GM12878 (cell line): ENCODE data around the gene BRD2. TPM values are rescaled to one million over a fixed set of nuclear protein-coding genes. Genes with fewer than 3 reads are reported as not detected.
A peak's percentile ranks its signal among the peaks of the same experiment; 100 is the strongest.
"Not testable (repeated sequence)": the region's sequence is repeated elsewhere in the genome, so short reads cannot be mapped to it uniquely, and the experiment has no call there.

Experiments
- ATAC-seq: fragments of 200-7000 bp; cut with Tn5 transposase; 3 replicates; pipeline ENCODE4 v1.9.1; 2020; ENCODE audit warnings: mild to moderate bottlenecking, moderate library complexity
- BruUV-seq: library from RNA; stranded (reverse); fragments of 400-500 nt; replicated peaks from 2 replicates; lab custom pipeline; 2021; lab: Mats Ljungman, UMichigan
- CTCF ChIA-PET: fragments of 300-600 bp; sonication (Branson Sonifier 250); formaldehyde crosslinking; extraction: SDS; loops from one replicate; lab custom pipeline; 2021; ENCODE audit warnings: inconsistent platforms; lab: Yijun Ruan, JAX
- POLR2A ChIA-PET: fragments of 350-600 bp; formaldehyde crosslinking; extraction: SDS; loops from one replicate; lab custom pipeline; 2021; ENCODE audit warnings: inconsistent platforms; lab: Charles Lee
- RAD21 ChIA-PET: fragments of 300-600 bp; sonication (Branson Sonifier 250); formaldehyde crosslinking; loops from one replicate; lab custom pipeline; 2023; ENCODE audit warnings: antibody characterized with exemption; ENCODE audit not compliant: unreplicated experiment; lab: Charles Lee
- SMC1A ChIA-PET: fragments of 300-600 bp; sonication (Branson Sonifier 250); formaldehyde crosslinking; loops from one replicate; lab custom pipeline; 2023; ENCODE audit not compliant: unreplicated experiment, uncharacterized antibody; lab: Charles Lee
- DNase-seq: peaks from one replicate; pipeline ENCODE4 v3.0.0-alpha.2; 2011; ENCODE audit warnings: low read depth, low spot score
- FAIRE-seq: peaks from 3 replicates; lab custom pipeline; 2011; peaks lifted over from hg19 to GRCh38; lab: Jason Lieb, UNC
- H2AFZ ChIP-seq: 2 replicates; pipeline ENCODE4 v1.6.0; 2011; ENCODE audit warnings: low read depth, low read length, control low read depth; ENCODE audit not compliant: control insufficient read depth
- H3K27ac ChIP-seq: 2 replicates; pipeline ENCODE4 v1.5.1; 2011; ENCODE audit warnings: control low read depth; ENCODE audit not compliant: control insufficient read depth, insufficient read depth
- H3K27me3 ChIP-seq, 2 experiments: replicated peaks in 1 of 2; 2 replicates each; pipeline versions ENCODE4 v1.6.0 to v1.6.1; 2011; ENCODE audit warnings: low read length in 1 of 2; ENCODE audit not compliant: control insufficient read depth in 2 of 2, insufficient read depth in 2 of 2
- H3K36me3 ChIP-seq, 2 experiments: 2 replicates each; pipeline ENCODE4 v1.5.1; 2011; ENCODE audit warnings: low read length in 1 of 2; ENCODE audit not compliant: control insufficient read depth in 2 of 2, insufficient read depth in 2 of 2
- H3K4me1 ChIP-seq: 2 replicates; pipeline ENCODE4 v1.6.1; 2011; ENCODE audit warnings: mild to moderate bottlenecking, low read length, moderate library complexity, mixed read lengths; ENCODE audit not compliant: control insufficient read depth, insufficient read depth
- H3K4me2 ChIP-seq: 2 replicates; pipeline ENCODE4 v1.6.0; 2011; ENCODE audit warnings: control low read depth; ENCODE audit not compliant: control insufficient read depth, insufficient read depth
- H3K4me3 ChIP-seq: fragments of 200-600 bp; sonication (generic); 2 replicates; pipeline ENCODE4 v1.5.1; 2016
- H3K79me2 ChIP-seq: 2 replicates; pipeline ENCODE4 v1.6.0; 2011; ENCODE audit warnings: low read length; ENCODE audit not compliant: control insufficient read depth, insufficient read depth
- H3K9ac ChIP-seq: 2 replicates; pipeline ENCODE4 v1.8.0; 2011; ENCODE audit warnings: low read length, control low read depth, mixed read lengths; ENCODE audit not compliant: control insufficient read depth, insufficient read depth
- H3K9me3 ChIP-seq: replicated peaks from 3 replicates; pipeline ENCODE4 v1.5.1; 2011; ENCODE audit warnings: mild to moderate bottlenecking, low read length; ENCODE audit not compliant: control insufficient read depth, insufficient read depth
- H4K20me1 ChIP-seq: 2 replicates; pipeline ENCODE4 v1.6.0; 2011; ENCODE audit not compliant: control insufficient read depth, insufficient read depth
- BHLHE40 ChIP-seq, 2 experiments: fragments of 450-650 bp in 1 of 2; IDR thresholded peaks; 2 replicates each; pipeline ENCODE4 v1.6.1; 2011 to 2017; ENCODE audit warnings: low read depth in 2 of 2, borderline replicate concordance in 1 of 2, improper control_type of control experiment in 1 of 2, low read length in 1 of 2, mild to moderate bottlenecking in 1 of 2
- RAD51 ChIP-seq: fragments of 450-650 bp; IDR thresholded peaks from 2 replicates; pipeline ENCODE4 v1.6.1; 2016; ENCODE audit warnings: moderate library complexity, mild to moderate bottlenecking, inconsistent platforms
- SKIL ChIP-seq: fragments of 450-650 bp; IDR thresholded peaks from 2 replicates; pipeline ENCODE4 v1.6.1; 2017; ENCODE audit warnings: mild to moderate bottlenecking, low read depth, inconsistent platforms; ENCODE audit not compliant: poor library complexity, severe bottlenecking
- ZNF274 ChIP-seq: IDR thresholded peaks from one replicate; pipeline ENCODE4 v1.8.0; 2011; ENCODE audit not compliant: insufficient read length, insufficient read depth
- WGBS: methylation state at CpG from one replicate; pipeline ENCODE4 v1.1.6; 2016; ENCODE audit warnings: low lambda C conversion rate; ENCODE audit not compliant: insufficient replicate concordance, insufficient coverage; ENCODE audit errors: missing lambda C conversion rate; 5-methylcytosine and 5-hydroxymethylcytosine counted together
- in situ Hi-C: fragments of 300-500 bp; cut with MboI; formaldehyde crosslinking; loops from 9 replicates; pipeline ENCODE4 v1.14.3; 2018; ENCODE audit warnings: mixed read lengths
- intact Hi-C: fragments of 100-400 bp; cut with micrococcal nuclease; formaldehyde crosslinking; loops from one replicate; pipeline ENCODE4 v1.14.2; 2022; ENCODE audit not compliant: unreplicated experiment
- polyA plus RNA-seq, 11 experiments: library from polyadenylated mRNA; depleted of rRNA in 4 of 11; unstranded in 6 of 11; stranded (reverse) in 5 of 11; fragments of >200 nt; fragmentation: Nextera tagmentation in 4 of 11; fragmentation: Illumina TruSeq in 1 of 11; extraction: Ambion mirVana in 4 of 11; extraction: Trizol in 1 of 11; gene quantifications; 1 replicate in 1 of 11; 2 replicates in 10 of 11; pipeline versions ENCODE4 v1.2.1 to v1.2.3, GENCODE V29; 2011 to 2016; ENCODE audit warnings: inconsistent platforms in 2 of 11, missing spikeins in 2 of 11, low read depth in 1 of 11
- total RNA-seq, 4 experiments: library from RNA; depleted of rRNA in 3 of 4; stranded (reverse); fragments of >200 nt in 3 of 4; fragmentation: Illumina TruSeq in 1 of 4; extraction: Trizol in 1 of 4; gene quantifications; 2 replicates each; pipeline versions ENCODE4 v1.2.1 to v1.2.3, GENCODE V29; 2013 to 2021

Gene BRD2
- total and polyA plus RNA-seq, 10 of the 15 experiments (the other 5 are each of a cell fraction or from before 2014, with no cell fraction given): 32.2 to 239 (median 139) TPM

DNA sequence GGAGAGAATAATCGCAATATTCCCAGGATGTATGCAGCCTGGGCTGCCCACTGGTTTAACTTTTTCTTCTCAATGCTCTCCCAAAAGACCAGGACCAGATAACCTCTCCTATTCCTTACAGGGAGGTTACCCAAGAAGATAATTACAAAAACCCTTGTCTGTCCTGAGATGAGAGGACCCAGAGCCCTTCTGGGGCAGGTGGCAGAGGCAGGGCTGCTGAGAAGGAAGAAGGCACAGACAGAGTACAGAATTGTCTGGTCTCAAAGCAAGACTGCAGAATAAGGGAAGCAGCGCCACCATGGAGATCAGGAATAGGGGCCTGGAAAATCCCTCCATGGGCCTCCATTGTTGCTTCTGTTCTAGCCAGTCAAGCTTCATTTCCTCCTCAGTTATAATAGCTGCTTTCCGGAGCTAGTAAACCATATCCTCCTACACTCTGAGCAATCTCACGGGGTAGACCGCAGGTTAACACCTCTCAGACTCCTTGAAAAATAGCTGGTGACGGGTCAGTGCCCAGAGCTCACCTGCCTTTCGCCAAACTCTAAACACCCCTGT lies 27.1 kb upstream of the BRD2 start (continued):
- TF ChIP-seq ZNF274 (no peak), SKIL (peak; percentile 98)

- 40% methylated on average over 9 of the region's 9 CpGs for WGBS
- ChIA-PET POLR2A (interaction anchor here (0.5 to 10.8 kb wide), 18 partner anchors 9 to 340 kb away, joined by 3 to 270 read pairs (median 4); partner anchors contain the start of genes BRD2, HLA-DMA, PSMB9 and TAP1), CTCF (interaction anchor here (0.9 to 15.9 kb wide), 12 partner anchors 9 to 104 kb away, joined by 3 to 532 read pairs (median 10); partner anchors contain the start of genes BRD2, HLA-DMA and TAP2), SMC1A (interaction anchor here (1.2 to 15.9 kb wide), 10 partner anchors 9 to 101 kb away, joined by 3 to 354 read pairs (median 8); partner anchors contain the start of genes BRD2 and HLA-DMA), RAD21 (interaction anchor here (1.0 to 8.6 kb wide), 14 partner anchors 8 to 89 kb away, joined by 3 to 130 read pairs (median 12); partner anchors contain the start of genes BRD2, HLA-DMA, PSMB9 and TAP1)
- Histone ChIP-seq H3K4me2 (peak overlapping the region; percentile 81), H3K79me2 (peaks cover 53% of the 10 kb centered on the region), H3K4me1 (peaks cover 48% of the 10 kb centered on the region), H3K9ac (peak overlapping the region; percentile 32; the same call in 1 of the 2 replicates), H3K27ac (peak overlapping the region; percentile 96)
- not testable (repeated sequence) for H2AFZ ChIP-seq, H3K4me3 ChIP-seq, ATAC-seq, H3K36me3 ChIP-seq, H4K20me1 ChIP-seq, H3K9me3 ChIP-seq, DNase-seq, BruUV-seq, H3K27me3 ChIP-seq, FAIRE-seq
- TF ChIP-seq SKIL (peak; percentile 29), BHLHE40 (IDR thresholded peaks at IDR 0.05; ENCODE audit: borderline replicate concordance in 1 of 2, low read depth in 2 of 2, low read length in 1 of 2) (peak in 1 of 2 experiments; percentile 62; a peak in 3 of 4 replicates), RAD51 (peak; percentile 77)
- in situ Hi-C loops (loop anchor here (10.0 kb wide), 1 partner anchor 328 kb away; no protein-coding TSS in a partner anchor), intact Hi-C loops (loop anchor here (10.0 kb wide), 1 partner anchor 508 kb away; the partner anchor contains the start of gene HLA-DRA)
Measured at GRCh38 chr6:32942555-32943123, 25.8 kb upstream of the BRD2 start.
